Stimulated activated CD8-positive, alpha-beta memory T cell treated with anti-CD3 and anti-CD28 coated beads, Interleukin-4, amount 100 ng/mL, for 48 hours (primary cell): ENCODE measurements around the gene PEX5L.

Source experiments
- DNase-seq: peaks from one replicate; pipeline ENCODE4 v3.0.0-alpha.2; 2020

Gene PEX5L

DNA sequence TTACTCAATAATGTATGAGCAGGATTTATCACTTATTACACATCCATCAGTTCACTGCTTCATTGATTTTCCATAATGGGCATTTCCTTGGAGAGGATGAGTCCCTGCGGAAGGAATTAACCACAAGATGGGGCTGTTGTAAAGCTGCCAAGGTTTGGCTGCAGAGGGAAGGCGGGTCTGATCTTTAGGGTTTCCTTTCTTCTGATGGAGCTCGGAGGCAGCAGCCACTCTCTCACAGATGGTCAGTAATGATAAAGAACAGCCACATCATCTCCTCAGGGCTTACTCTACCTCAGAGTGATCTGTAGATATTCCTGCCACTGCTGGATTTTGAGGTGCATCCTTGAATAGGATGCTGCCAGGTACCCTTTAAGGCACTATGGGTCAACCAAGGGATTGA lies 268.7 kb downstream of the PEX5L start:
- no peak for DNase-seq

DNA sequence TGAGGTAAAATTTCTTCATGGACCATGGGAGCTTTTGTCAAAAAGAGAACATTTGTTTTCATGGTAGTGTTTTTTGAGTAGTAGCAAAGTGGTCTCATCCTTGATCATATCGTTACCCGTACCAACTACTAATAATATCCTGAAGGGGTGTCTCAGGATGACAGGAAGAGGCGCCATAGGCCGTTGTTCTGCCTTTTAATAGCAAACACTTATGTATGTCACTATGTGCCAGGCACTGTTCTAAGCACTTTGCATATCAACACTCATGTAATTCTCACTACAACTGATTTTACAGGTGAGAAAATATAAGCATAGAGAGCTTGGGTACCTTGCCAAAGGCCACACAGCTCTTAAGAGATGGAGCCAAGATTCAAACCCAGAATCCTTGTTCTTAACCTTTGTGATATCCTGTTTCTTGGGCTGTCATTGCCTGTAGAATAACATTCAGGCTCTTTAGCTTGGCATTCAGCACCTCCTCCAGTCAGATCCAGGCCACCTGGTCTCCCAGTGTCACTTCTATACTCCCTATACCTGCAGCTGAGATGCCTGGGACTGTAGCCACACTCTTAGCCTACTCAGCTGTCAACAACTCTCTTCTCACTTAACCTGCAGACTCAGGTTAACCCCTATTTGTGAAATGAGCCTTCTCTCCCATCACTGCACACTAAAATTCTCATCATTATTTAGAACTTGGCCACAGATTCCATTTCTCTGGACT lies 270.2 kb downstream of the PEX5L start:
- DNase-seq = no peak

DNA sequence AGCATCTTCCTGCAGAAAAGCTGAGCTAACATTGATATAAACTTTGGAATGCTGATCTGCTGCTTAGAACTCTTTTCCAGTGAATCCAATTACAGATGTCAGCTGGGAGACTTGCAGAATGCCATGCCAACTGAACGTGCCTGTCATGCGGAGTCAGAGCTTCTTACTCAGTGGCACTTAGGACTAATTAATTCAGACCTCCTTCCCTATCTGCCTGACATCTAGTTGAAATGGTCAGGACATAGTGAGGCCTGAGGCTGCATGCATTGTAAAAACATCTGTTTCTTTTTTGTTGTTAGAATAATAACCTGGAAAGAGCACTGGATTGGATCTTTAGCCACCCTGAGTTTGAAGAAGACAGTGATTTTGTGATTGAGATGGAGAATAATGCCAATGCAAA lies 271.3 kb downstream of the PEX5L start:
- DNase-seq = no peak

- DNase-seq = no peak
Measured at GRCh38 chr3:179760944-179761343, 275.8 kb downstream of the PEX5L start.

DNA sequence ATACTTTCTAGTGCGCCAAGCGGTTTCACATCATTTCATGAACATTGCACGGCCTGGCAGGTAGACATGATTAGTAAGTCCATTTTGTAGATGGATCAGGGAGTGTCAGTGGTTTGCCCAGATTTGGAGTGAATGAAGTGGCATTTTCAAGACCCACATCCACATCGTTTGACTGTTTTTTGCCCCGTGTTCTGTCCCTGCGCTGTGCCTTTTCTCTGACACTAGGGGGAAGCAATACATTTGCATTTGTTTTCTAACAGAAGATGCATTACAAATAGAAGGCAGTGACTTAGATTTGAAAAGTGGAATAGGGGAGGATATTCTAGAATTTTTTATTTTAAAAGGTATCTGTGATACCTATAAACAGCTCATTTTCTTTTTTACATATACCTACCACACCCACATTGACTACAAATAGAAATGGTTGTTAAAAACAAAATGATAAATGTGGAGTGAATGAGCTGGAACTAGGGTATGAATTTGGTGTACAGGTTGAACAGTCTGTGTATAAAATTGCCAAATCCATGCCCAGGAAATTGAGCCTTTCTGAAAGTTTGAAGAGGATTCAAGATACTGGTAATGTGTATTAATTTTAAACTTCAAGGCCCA lies 285.9 kb downstream of the PEX5L start:
- DNase-seq = no peak

DNA sequence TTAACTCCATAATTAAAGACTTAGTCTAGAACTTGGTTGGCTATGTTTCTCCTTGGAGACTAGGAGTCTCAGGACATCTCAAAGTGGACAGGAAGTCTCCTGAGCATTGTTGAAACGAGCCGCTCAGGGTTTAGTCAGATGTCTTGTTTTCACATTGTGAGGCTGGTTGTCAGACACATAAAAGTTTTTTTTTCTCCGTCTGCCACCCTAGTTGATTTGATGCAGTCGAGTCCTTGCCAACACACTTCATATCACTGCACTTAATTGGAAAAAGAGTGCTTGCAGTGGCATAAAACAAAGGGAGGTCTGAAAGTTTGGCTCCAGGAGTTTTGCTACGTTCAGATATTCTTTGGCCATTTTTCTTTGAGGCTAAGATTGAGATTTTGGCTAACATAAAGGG lies 291.0 kb downstream of the PEX5L start:
- DNase-seq = no peak

DNA sequence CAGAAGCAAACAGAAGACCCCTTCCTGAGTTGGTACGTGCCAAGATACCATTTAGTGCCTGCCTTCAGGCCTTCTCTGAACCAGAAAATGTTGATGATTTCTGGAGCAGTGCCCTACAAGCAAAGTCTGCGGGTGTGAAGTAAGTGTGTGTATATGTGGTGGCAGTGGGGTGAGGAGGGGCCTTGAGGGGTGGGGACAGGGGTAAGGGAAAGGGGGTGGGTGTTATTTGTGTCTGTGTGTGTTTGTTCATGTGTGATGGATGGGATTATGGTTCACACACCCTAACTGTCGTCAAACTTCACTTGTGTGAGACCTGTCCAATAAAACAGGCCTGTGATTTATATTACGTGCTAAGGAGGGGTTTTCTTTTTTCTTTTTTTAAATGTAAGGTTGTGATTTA lies 291.7 kb downstream of the PEX5L start:
- DNase-seq = no peak
